ENCODE results near the gene HMX1. TPM values are rescaled to one million over a fixed set of nuclear protein-coding genes. Genes with fewer than 3 reads are reported as not detected.

The HMX1 gene
- total RNA-seq, 4 donors from 2014 or later, result 2.6 TPM; not detected in 3

DNA sequence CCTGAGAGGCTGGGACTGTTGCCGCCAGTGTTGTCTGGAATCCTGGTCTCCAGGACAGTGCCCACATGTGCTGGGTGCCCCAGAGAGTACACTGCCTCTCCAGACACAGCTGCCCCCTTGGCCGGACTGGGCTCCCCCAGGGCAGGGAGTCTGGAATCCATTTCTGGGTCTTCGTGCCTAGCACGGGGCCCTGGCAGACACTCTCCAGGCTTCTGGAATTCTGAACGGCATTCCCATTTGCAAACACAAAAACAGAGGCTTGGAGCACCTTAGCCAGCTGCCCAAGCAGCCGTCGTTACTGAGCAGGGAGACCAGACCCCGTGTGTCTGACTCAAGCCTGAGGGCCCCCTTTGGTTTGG, 20.8 kb downstream of the HMX1 start:
- H3K4me3 ChIP-seq (replicated peaks in 1 of 3), result no peak overlapping the region
- H3K36me3 ChIP-seq, result no peaks in the 10 kb centered on the region
- H3K4me1 ChIP-seq, result no peaks in the 10 kb centered on the region
- H3K27ac ChIP-seq, result no peak overlapping the region
- no peaks in the 10 kb centered on the region for H3K9me3 ChIP-seq
- no peak for DNase-seq
- peaks cover 6% of the 10 kb centered on the region for H3K27me3 ChIP-seq
- intact Hi-C loops (cut with DNase I), result no loop called here
- WGBS, 2 donors, result 71 to 80% methylated on average over 4 to 8 of the region's 8 CpGs
- TF ChIP-seq CTCF (IDR thresholded peaks at IDR 0.05), result no peak
- TF ChIP-seq POLR2A (IDR thresholded peaks at IDR 0.05), result no peak

GRCh38 chr4:8850074-8850829, 21.4 kb downstream of the HMX1 start:
- intact Hi-C loops (cut with DNase I), result no loop called here
- Histone ChIP-seq H3K36me3 (no peaks in the 10 kb centered on the region), H3K4me3 (replicated peaks in 1 of 3) (no peak overlapping the region), H3K4me1 (no peaks in the 10 kb centered on the region), H3K27me3 (peaks cover 4% of the 10 kb centered on the region), H3K9me3 (no peaks in the 10 kb centered on the region), H3K27ac (no peak overlapping the region)
- 78 to 89% methylated on average over 18 to 22 of the region's 23 CpGs for WGBS, 2 donors
- TF ChIP-seq POLR2A (IDR thresholded peaks at IDR 0.05) (no peak), CTCF (IDR thresholded peaks at IDR 0.05) (no peak)
- no peak for DNase-seq

- intact Hi-C loops (cut with DNase I), result no loop called here
These were observed 22.2 kb downstream of the HMX1 start for GRCh38 chr4:8849266-8850073.

GRCh38 chr4:8848507-8849265, 23.0 kb downstream of the HMX1 start:
- H3K9me3 ChIP-seq, result no peaks in the 10 kb centered on the region
- 65 to 70% methylated on average over 14 of the region's 14 CpGs for WGBS, 2 donors
- H3K27ac ChIP-seq, result no peak overlapping the region
- DNase-seq, result no peak
- H3K4me3 ChIP-seq (replicated peaks in 1 of 3), result no peak overlapping the region
- H3K36me3 ChIP-seq, result no peaks in the 10 kb centered on the region
- TF ChIP-seq CTCF (IDR thresholded peaks at IDR 0.05) (no peak), POLR2A (IDR thresholded peaks at IDR 0.05) (no peak)
- no peaks in the 10 kb centered on the region for H3K27me3 ChIP-seq
- no peaks in the 10 kb centered on the region for H3K4me1 ChIP-seq
- intact Hi-C loops (cut with DNase I), result no loop called here

More at GRCh38 chr4:8849266-8850073, 22.2 kb downstream of the HMX1 start:
- Histone ChIP-seq H3K9me3 (no peaks in the 10 kb centered on the region), H3K36me3 (no peaks in the 10 kb centered on the region), H3K4me1 (no peaks in the 10 kb centered on the region), H3K27ac (no peak overlapping the region), H3K27me3 (no peaks in the 10 kb centered on the region), H3K4me3 (replicated peaks in 1 of 3) (no peak overlapping the region)
- TF ChIP-seq CTCF (IDR thresholded peaks at IDR 0.05), result no peak
- no peak for TF ChIP-seq POLR2A (IDR thresholded peaks at IDR 0.05)
- 56% methylated on average over 7 to 18 of the region's 18 CpGs for WGBS, 2 donors
- no peak for DNase-seq

All from thyroid gland (tissue), 4 donors.